DND-41 (cell line): ENCODE data around the gene BCL2A1.

Experiments used
- ATAC-seq: fragments of 200-7000 bp; cut with Tn5 transposase; 3 replicates; pipeline ENCODE4 v1.9.1; 2021; ENCODE audit warnings: low read depth; ENCODE audit not compliant: insufficient read depth
- DNase-seq: peaks from one replicate; pipeline ENCODE4 v3.0.0-alpha.2; 2020
- H2AFZ ChIP-seq: 2 replicates; pipeline ENCODE4 v1.6.0; 2012; ENCODE audit warnings: low read depth, low read length
- H3K27ac ChIP-seq: 2 replicates; pipeline ENCODE4 v1.5.1; 2012; ENCODE audit warnings: low read length, inconsistent platforms
- H3K27me3 ChIP-seq: fragments of 200-600 bp; sonication (generic); 2 replicates; pipeline ENCODE4 v1.6.0; 2012; ENCODE audit warnings: low read length, mild to moderate bottlenecking, inconsistent platforms; ENCODE audit not compliant: insufficient read depth, poor library complexity
- H3K36me3 ChIP-seq: 2 replicates; pipeline ENCODE4 v1.5.1; 2012; ENCODE audit warnings: low read length, inconsistent platforms; ENCODE audit not compliant: insufficient read depth
- H3K4me1 ChIP-seq: 2 replicates; pipeline ENCODE4 v1.5.1; 2012; ENCODE audit warnings: mild to moderate bottlenecking, low read length; ENCODE audit not compliant: insufficient read depth
- H3K4me2 ChIP-seq: 2 replicates; pipeline ENCODE4 v1.6.0; 2012; ENCODE audit warnings: mild to moderate bottlenecking, moderate library complexity, low read length, inconsistent platforms; ENCODE audit not compliant: insufficient read depth
- H3K4me3 ChIP-seq, 2 experiments: fragments of 200-600 bp in 1 of 2; shearing (Covaris generic) in 1 of 2; 2 replicates each; pipeline ENCODE4 v1.5.1; 2012 to 2016; ENCODE audit warnings: inconsistent platforms in 2 of 2, low read length in 2 of 2, mild to moderate bottlenecking in 2 of 2, low read depth in 1 of 2, moderate library complexity in 1 of 2
- H3K79me2 ChIP-seq: 2 replicates; pipeline ENCODE4 v1.6.0; 2012; ENCODE audit warnings: low read length, inconsistent platforms; ENCODE audit not compliant: insufficient read depth
- H3K9ac ChIP-seq: 2 replicates; pipeline ENCODE4 v1.6.0; 2012; ENCODE audit warnings: low read depth, mild to moderate bottlenecking, inconsistent platforms, low read length, moderate library complexity
- H3K9me3 ChIP-seq: 2 replicates; pipeline ENCODE4 v1.5.1; 2012; ENCODE audit warnings: low read length, moderate library complexity, mild to moderate bottlenecking, inconsistent platforms; ENCODE audit not compliant: insufficient read depth, severe bottlenecking
- H4K20me1 ChIP-seq: 2 replicates; pipeline ENCODE4 v1.6.0; 2012; ENCODE audit warnings: low read length; ENCODE audit not compliant: insufficient read depth
- CTCF ChIP-seq: IDR thresholded peaks from 2 replicates; pipeline ENCODE4 v1.5.1; 2012; ENCODE audit warnings: borderline replicate concordance, low read length, moderate library complexity, mild to moderate bottlenecking; ENCODE audit not compliant: poor library complexity, severe bottlenecking; ENCODE audit errors: extremely low read depth
- EZH2 ChIP-seq: IDR thresholded peaks from 3 replicates; pipeline ENCODE4 v1.6.1; 2012; ENCODE audit warnings: borderline replicate concordance, low read depth, mild to moderate bottlenecking, moderate library complexity, low read length, inconsistent platforms; ENCODE audit not compliant: severe bottlenecking

BCL2A1 gene

GRCh38 chr15:79957741-79958140, 13.3 kb downstream of the BCL2A1 start:
- no peak overlapping the region for H3K27ac ChIP-seq
- H3K4me2 ChIP-seq, result no peak overlapping the region
- no peak overlapping the region for H3K4me3 ChIP-seq
- no peaks in the 10 kb centered on the region for H4K20me1 ChIP-seq
- no peaks in the 10 kb centered on the region for H3K9me3 ChIP-seq
- TF ChIP-seq CTCF (no peak), EZH2 (no peak)
- no peaks in the 10 kb centered on the region for H3K27me3 ChIP-seq
- no peaks in the 10 kb centered on the region for H3K36me3 ChIP-seq
- no peaks in the 10 kb centered on the region for H3K4me1 ChIP-seq
- no peak overlapping the region for H2AFZ ChIP-seq
- no peak for DNase-seq
- H3K9ac ChIP-seq, result no peak overlapping the region
- ATAC-seq, result no peak
- no peaks in the 10 kb centered on the region for H3K79me2 ChIP-seq

DNA sequence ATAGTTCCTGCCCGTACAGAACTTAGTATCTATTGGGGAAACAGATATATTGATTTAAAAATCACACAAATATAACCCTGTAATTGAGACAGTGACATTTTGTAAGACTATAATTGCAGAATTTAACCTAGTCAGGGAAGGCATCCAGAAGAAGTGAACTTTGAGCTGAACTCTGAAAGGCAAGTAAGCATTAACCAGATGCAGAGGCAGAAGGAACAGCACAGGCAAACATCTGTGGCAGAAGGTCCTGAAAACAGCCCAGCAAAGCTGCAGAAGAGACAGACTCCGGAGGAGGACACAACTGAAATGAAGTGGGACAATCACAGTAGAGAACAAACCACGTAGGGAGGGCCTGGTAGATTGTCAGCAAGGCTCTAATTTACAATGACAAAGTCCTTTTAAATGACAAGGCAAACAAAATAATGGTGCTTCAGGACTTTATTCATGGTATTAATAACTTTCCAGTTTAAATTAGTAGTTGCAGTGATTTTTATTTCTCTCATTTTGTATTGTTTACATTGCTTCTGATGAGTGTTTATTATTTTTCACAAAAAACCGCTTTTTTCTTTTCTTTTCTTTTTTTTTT, 14.5 kb downstream of the BCL2A1 start:
- H3K4me3 ChIP-seq, result no peak overlapping the region
- no peak overlapping the region for H3K4me2 ChIP-seq
- no peak overlapping the region for H3K27ac ChIP-seq
- H3K9me3 ChIP-seq, result no peaks in the 10 kb centered on the region
- H4K20me1 ChIP-seq, result no peaks in the 10 kb centered on the region
- no peaks in the 10 kb centered on the region for H3K27me3 ChIP-seq
- ATAC-seq (no peak), DNase-seq (no peak)
- no peaks in the 10 kb centered on the region for H3K79me2 ChIP-seq
- no peak overlapping the region for H2AFZ ChIP-seq
- TF ChIP-seq CTCF (no peak), EZH2 (no peak)
- no peaks in the 10 kb centered on the region for H3K36me3 ChIP-seq
- H3K4me1 ChIP-seq, result no peaks in the 10 kb centered on the region
- H3K9ac ChIP-seq, result no peak overlapping the region

DNA sequence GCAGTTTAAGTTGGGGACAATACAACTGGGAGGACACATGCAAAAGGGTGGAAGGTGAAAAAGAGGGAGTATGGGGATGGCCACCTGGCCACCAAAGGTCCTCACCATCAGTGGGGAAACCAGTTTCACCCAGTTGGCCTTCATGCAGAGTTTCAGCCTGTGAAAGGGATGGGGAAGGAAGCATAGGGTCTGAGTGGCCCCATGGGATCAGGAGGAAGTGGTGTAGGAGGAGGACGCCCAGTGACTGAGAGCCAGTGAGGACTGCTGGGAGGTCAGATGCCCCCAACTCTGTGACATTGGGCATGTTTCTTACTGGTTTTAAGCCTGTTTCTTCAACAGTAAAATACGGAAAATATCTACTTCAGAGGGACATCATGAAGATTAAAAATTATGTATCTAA, 16.3 kb downstream of the BCL2A1 start:
- no peaks in the 10 kb centered on the region for H3K79me2 ChIP-seq
- ATAC-seq (no peak), DNase-seq (no peak)
- H3K9me3 ChIP-seq, result no peaks in the 10 kb centered on the region
- no peak overlapping the region for H3K4me2 ChIP-seq
- no peak overlapping the region for H3K9ac ChIP-seq
- H3K4me1 ChIP-seq, result no peaks in the 10 kb centered on the region
- H3K36me3 ChIP-seq, result no peaks in the 10 kb centered on the region
- H3K4me3 ChIP-seq, result no peak overlapping the region
- no peak overlapping the region for H3K27ac ChIP-seq
- no peak overlapping the region for H2AFZ ChIP-seq
- H3K27me3 ChIP-seq, result no peaks in the 10 kb centered on the region
- no peaks in the 10 kb centered on the region for H4K20me1 ChIP-seq
- TF ChIP-seq EZH2, result no peak
- no peak for TF ChIP-seq CTCF
